GM19043 (cell line): ENCODE data around the gene SYNDIG1.
A peak's percentile ranks its signal among the peaks of the same experiment; 100 is the strongest.

Experiments used
- ATAC-seq: cut with Tn5 transposase; IDR thresholded peaks from one replicate; pipeline ENCODE4 v1.9.1; 2021; ENCODE audit warnings: low read depth; ENCODE audit not compliant: unreplicated experiment

SYNDIG1 gene

GRCh38 chr20:24604966-24605665 lies 135.7 kb downstream of the SYNDIG1 start:
- no peak for ATAC-seq

GRCh38 chr20:24605937-24606455 lies 136.6 kb downstream of the SYNDIG1 start:
- no peak for ATAC-seq

GRCh38 chr20:24607402-24607801 lies 138.0 kb downstream of the SYNDIG1 start:
- no peak for ATAC-seq

- ATAC-seq, result peak; percentile 51
Measured at GRCh38 chr20:24608926-24609667, 139.7 kb downstream of the SYNDIG1 start.

- no peak for ATAC-seq
Measured at GRCh38 chr20:24609757-24610156, 140.3 kb downstream of the SYNDIG1 start.

GRCh38 chr20:24610341-24611115 lies 141.1 kb downstream of the SYNDIG1 start:
- no peak for ATAC-seq

GRCh38 chr20:24611360-24612140 lies 142.1 kb downstream of the SYNDIG1 start:
- no peak for ATAC-seq

GRCh38 chr20:24612799-24613775 lies 143.7 kb downstream of the SYNDIG1 start:
- ATAC-seq, result no peak

- ATAC-seq, result no peak
Measured at GRCh38 chr20:24614341-24614740, 144.9 kb downstream of the SYNDIG1 start.

- ATAC-seq, result no peak
Measured at GRCh38 chr20:24615353-24615752, 145.9 kb downstream of the SYNDIG1 start.

GRCh38 chr20:24616258-24617079 lies 147.0 kb downstream of the SYNDIG1 start:
- no peak for ATAC-seq

GRCh38 chr20:24617080-24617432 lies 147.6 kb downstream of the SYNDIG1 start:
- ATAC-seq, result no peak

- ATAC-seq, result no peak
Measured at GRCh38 chr20:24617757-24618450, 148.5 kb downstream of the SYNDIG1 start.

- ATAC-seq, result no peak
Measured at GRCh38 chr20:24618739-24619138, 149.3 kb downstream of the SYNDIG1 start.

- no peak for ATAC-seq
Measured at GRCh38 chr20:24619212-24619611, 149.8 kb downstream of the SYNDIG1 start.

GRCh38 chr20:24620937-24621519 lies 151.6 kb downstream of the SYNDIG1 start:
- no peak for ATAC-seq

- ATAC-seq, result no peak
Measured at GRCh38 chr20:24622856-24623255, 153.4 kb downstream of the SYNDIG1 start.
